K562 (cell line): ENCODE results near the gene INSR. TPM values are rescaled to one million over a fixed set of nuclear protein-coding genes. Genes with fewer than 3 reads are reported as not detected.

Experiments used
- ATAC-seq: fragments of 200-7000 bp; cut with Tn5 transposase; 3 replicates; pipeline ENCODE4 v1.9.1; 2020; ENCODE audit warnings: moderate library complexity
- BruUV-seq: library from RNA; stranded (reverse); fragments of 400-500 nt; replicated peaks from 2 replicates; lab custom pipeline; 2021; lab: Mats Ljungman, UMichigan
- CTCF ChIA-PET: fragments of 300-600 bp; formaldehyde crosslinking; extraction: SDS; loops from one replicate; lab custom pipeline; 2021; ENCODE audit warnings: low intra/inter-chr PET ratio; lab: Yijun Ruan, JAX
- POLR2A ChIA-PET: fragments of 300-600, 350-650 bp; sonication (Branson Sonifier 250); formaldehyde crosslinking; extraction: SDS; loops from one replicate; lab custom pipeline; 2021; ENCODE audit warnings: antibody characterized with exemption, inconsistent platforms; lab: Yijun Ruan, JAX
- DNase-seq, 4 experiments: peaks; one replicate each; pipeline versions ENCODE4 v3.0.0 to v3.0.0-alpha.2; 2011 to 2018; ENCODE audit warnings: low spot score in 3 of 4, mixed read lengths in 3 of 4; ENCODE audit errors: extremely low read depth in 1 of 4
- FAIRE-seq: peaks from 2 replicates; lab custom pipeline; 2011; peaks lifted over from hg19 to GRCh38; lab: Jason Lieb, UNC
- H2AFZ ChIP-seq: 2 replicates; pipeline ENCODE4 v1.6.0; 2011; ENCODE audit warnings: low read depth, low read length, control low read depth, inconsistent platforms
- H3K27ac ChIP-seq: fragments of 200-600 bp; 3 replicates; pipeline ENCODE4 v1.8.0; 2011; ENCODE audit warnings: low read depth, mild to moderate bottlenecking, control low read depth, inconsistent platforms, low read length, moderate library complexity, mixed read lengths; ENCODE audit errors: extremely low read depth
- H3K27me3 ChIP-seq, 2 experiments: fragments of 300-600 bp in 1 of 2; 2 replicates in 1 of 2; 3 replicates in 1 of 2; pipeline versions ENCODE4 v1.6.0 to v1.8.0; 2011; ENCODE audit warnings: inconsistent platforms in 2 of 2, low read length in 2 of 2, mild to moderate bottlenecking in 1 of 2, mixed read lengths in 1 of 2, moderate library complexity in 1 of 2; ENCODE audit not compliant: control insufficient read depth in 2 of 2, insufficient read depth in 2 of 2
- H3K36me3 ChIP-seq: fragments of 300-600 bp; 3 replicates; pipeline ENCODE4 v1.8.0; 2011; ENCODE audit warnings: mild to moderate bottlenecking, low read length, inconsistent platforms; ENCODE audit not compliant: control insufficient read depth, insufficient read depth
- H3K4me1 ChIP-seq, 2 experiments: fragments of 200-600 bp in 1 of 2; replicated peaks in 1 of 2; 2 replicates in 1 of 2; 3 replicates in 1 of 2; pipeline versions ENCODE4 v1.5.1 to v1.8.0; 2011; ENCODE audit warnings: inconsistent platforms in 2 of 2, low read length in 2 of 2, mild to moderate bottlenecking in 1 of 2, mixed read lengths in 1 of 2, moderate library complexity in 1 of 2; ENCODE audit not compliant: control insufficient read depth in 2 of 2, insufficient read depth in 2 of 2
- H3K4me2 ChIP-seq: 2 replicates; pipeline ENCODE4 v1.6.1; 2011; ENCODE audit warnings: low read length, control low read depth, inconsistent platforms, mixed read lengths; ENCODE audit not compliant: insufficient read depth
- H3K4me3 ChIP-seq: fragments of 200-600 bp; sonication (generic), shearing (Covaris generic); 2 replicates; pipeline ENCODE4 v1.5.1; 2016; ENCODE audit warnings: control low read depth, inconsistent platforms
- H3K79me2 ChIP-seq: fragments of 200-600 bp; 3 replicates; pipeline ENCODE4 v1.8.0; 2011; ENCODE audit warnings: low read length, inconsistent platforms; ENCODE audit not compliant: control insufficient read depth, insufficient read depth
- H3K9ac ChIP-seq, 2 experiments: 2 replicates each; pipeline versions ENCODE4 v1.6.0 to v1.6.1; 2011; ENCODE audit warnings: low read depth in 2 of 2, low read length in 2 of 2, control low read depth in 1 of 2, inconsistent platforms in 1 of 2, mild to moderate bottlenecking in 1 of 2, mixed read lengths in 1 of 2; ENCODE audit not compliant: insufficient read depth in 1 of 2
- H3K9me1 ChIP-seq: one replicate; pipeline ENCODE4 v1.6.0; 2011; ENCODE audit warnings: inconsistent platforms, mild to moderate bottlenecking, low read length, moderate library complexity; ENCODE audit not compliant: control insufficient read depth, insufficient read depth
- H3K9me3 ChIP-seq: replicated peaks from 2 replicates; pipeline ENCODE4 v1.5.1; 2011; ENCODE audit warnings: low read depth, low read length, inconsistent platforms; ENCODE audit not compliant: control insufficient read depth, insufficient read depth
- H4K20me1 ChIP-seq: replicated peaks from 2 replicates; pipeline ENCODE4 v1.6.1; 2011; ENCODE audit warnings: low read length, inconsistent platforms, mixed read lengths; ENCODE audit not compliant: control insufficient read depth, insufficient read depth
- ADNP ChIP-seq: fragments of 200-800 bp; sonication (Bioruptor generic); IDR thresholded peaks from 2 replicates; pipeline ENCODE4 v1.6.1; 2016; ENCODE audit warnings: missing genetic modification characterization, missing compliant biosample characterization
- ARNT ChIP-seq, 2 experiments: fragments of 450-650 bp; IDR thresholded peaks; 2 replicates each; pipeline ENCODE4 v1.6.1; 2016; ENCODE audit warnings: mild to moderate bottlenecking in 1 of 2
- BHLHE40 ChIP-seq: IDR thresholded peaks from 2 replicates; pipeline ENCODE4 v1.6.1; 2011; ENCODE audit warnings: low read length, improper control_type of control experiment
- ETS2 ChIP-seq: IDR thresholded peaks from 2 replicates; pipeline ENCODE4 v1.6.1; 2016; ENCODE audit warnings: borderline replicate concordance, missing genetic modification characterization, mild to moderate bottlenecking, moderate library complexity, missing compliant biosample characterization; ENCODE audit not compliant: poor library complexity, severe bottlenecking
- MBD2 ChIP-seq: sonication (generic); IDR thresholded peaks from 2 replicates; pipeline ENCODE4 v1.6.1; 2016; ENCODE audit warnings: low read depth, borderline replicate concordance
- MEF2A ChIP-seq: IDR thresholded peaks from 2 replicates; pipeline ENCODE4 v1.6.1; 2011; ENCODE audit warnings: low read depth, mild to moderate bottlenecking, low read length, moderate library complexity; ENCODE audit not compliant: control insufficient read depth
- NR4A1 ChIP-seq, 2 experiments: fragments of 250-450 bp in 1 of 2; fragments of 450-650 bp in 1 of 2; sonication (Bioruptor Pico) in 1 of 2; IDR thresholded peaks; 2 replicates each; pipeline versions ENCODE4 v1.4.0 to v1.6.1; 2016 to 2020; ENCODE audit warnings: mild to moderate bottlenecking in 2 of 2, missing compliant biosample characterization in 1 of 2, missing genetic modification characterization in 1 of 2, moderate library complexity in 1 of 2
- PTRF ChIP-seq: fragments of 450-650 bp; IDR thresholded peaks from 2 replicates; pipeline ENCODE4 v1.6.1; 2016; ENCODE audit warnings: mild to moderate bottlenecking, missing genetic modification characterization, missing compliant biosample characterization
- RFX1 ChIP-seq: fragments of 450-650 bp; IDR thresholded peaks from 2 replicates; pipeline ENCODE4 v1.6.1; 2016; ENCODE audit warnings: mild to moderate bottlenecking, moderate library complexity
- TGIF2 ChIP-seq: sonication (generic); formaldehyde crosslinking; IDR thresholded peaks from 2 replicates; pipeline ENCODE4 v1.8.1; 2022; ENCODE audit warnings: mild to moderate bottlenecking, missing genetic modification reagents, moderate library complexity
- TRIM28 ChIP-seq: fragments of 450-650 bp; IDR thresholded peaks from 2 replicates; pipeline ENCODE4 v1.6.1; 2017
- ZNF232 ChIP-seq: sonication (generic); formaldehyde crosslinking; IDR thresholded peaks from 2 replicates; pipeline ENCODE4 v1.8.0; 2022; ENCODE audit warnings: mild to moderate bottlenecking, missing genetic modification reagents
- WGBS: fragments of 100-300 bp; shearing (Covaris generic); methylation state at CpG from one replicate; pipeline ENCODE4 v1.1.6; 2016; ENCODE audit warnings: low coverage, mixed read lengths; ENCODE audit not compliant: insufficient coverage; ENCODE audit errors: missing lambda C conversion rate; 5-methylcytosine and 5-hydroxymethylcytosine counted together
- in situ Hi-C: fragments of 300-500 bp; cut with MboI; formaldehyde crosslinking; loops from 4 replicates; pipeline ENCODE4 v1.15.0; 2018; ENCODE audit warnings: inconsistent platforms, mixed read lengths
- intact Hi-C: fragments of 100-400 bp; cut with micrococcal nuclease; formaldehyde crosslinking; loops from 2 replicates; pipeline ENCODE4 v1.14.2; 2022
- polyA plus RNA-seq, 8 experiments: library from polyadenylated mRNA; depleted of rRNA in 4 of 8; stranded (reverse) in 5 of 8; unstranded in 3 of 8; fragments of >200 nt; fragmentation: Nextera tagmentation in 2 of 8; fragmentation: Illumina TruSeq in 1 of 8; extraction: Ambion mirVana in 2 of 8; extraction: Trizol in 1 of 8; gene quantifications; 2 replicates each; pipeline versions ENCODE4 v1.2.1 to v1.2.3, GENCODE V29; 2011 to 2014; ENCODE audit warnings: inconsistent platforms in 1 of 8, missing spikeins in 1 of 8
- total RNA-seq, 7 experiments: library from RNA; depleted of rRNA in 6 of 7; stranded (reverse); fragments of >200 nt in 6 of 7; fragmentation: Illumina TruSeq in 2 of 7; extraction: Trizol in 2 of 7; gene quantifications; 2 replicates each; pipeline versions ENCODE4 v1.2.1 to v1.2.3, GENCODE V29; 2011 to 2021; ENCODE audit warnings: low replicate concordance in 1 of 7
- TF ChIP-seq, protein P1 (sequence below): fragments of 450-650 bp; IDR thresholded peaks from 2 replicates; pipeline ENCODE4 v1.7.1; 2018; ENCODE audit warnings: mild to moderate bottlenecking, low read depth; ENCODE audit not compliant: partially characterized antibody

The INSR gene
- total and polyA plus RNA-seq, 9 of the 15 experiments (the other 6 are each of a cell fraction or from before 2014, with no cell fraction given), result 0.04 to 0.88 (median 0.41) TPM

DNA sequence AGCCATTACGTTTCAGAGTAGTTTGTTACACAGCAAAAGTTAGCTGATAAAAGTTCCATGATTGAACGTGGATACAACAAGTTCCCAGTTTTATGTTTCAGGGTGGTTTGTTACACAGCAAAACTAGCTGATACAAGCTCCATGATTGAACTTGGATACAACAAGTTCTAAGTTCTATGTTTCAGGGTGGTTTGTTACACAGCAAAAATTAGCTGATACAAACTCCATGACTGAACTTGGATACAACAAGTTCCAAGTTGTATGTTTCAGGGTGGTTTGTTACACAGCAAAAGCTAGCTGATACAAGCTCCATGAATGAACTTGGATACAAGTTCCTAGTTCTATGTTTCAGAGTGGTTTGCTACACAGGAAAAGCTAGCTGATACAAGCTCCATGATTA lies 47.6 kb downstream of the INSR start (continued):
- TF ChIP-seq NR4A1 (CRISPR knock-in tag; IDR thresholded peaks at IDR 0.05) (no peak), NR4A1 (tag; IDR thresholded peaks at IDR 0.05) (no peak), TRIM28 (peak; percentile 87; the same call in 1 of the 2 replicates), TGIF2 (CRISPR knock-in tag) (no peak), PTRF (tag) (no peak), ARNT (IDR thresholded peaks at IDR 0.05) (no peak)
- TF ChIP-seq, protein P1, sequence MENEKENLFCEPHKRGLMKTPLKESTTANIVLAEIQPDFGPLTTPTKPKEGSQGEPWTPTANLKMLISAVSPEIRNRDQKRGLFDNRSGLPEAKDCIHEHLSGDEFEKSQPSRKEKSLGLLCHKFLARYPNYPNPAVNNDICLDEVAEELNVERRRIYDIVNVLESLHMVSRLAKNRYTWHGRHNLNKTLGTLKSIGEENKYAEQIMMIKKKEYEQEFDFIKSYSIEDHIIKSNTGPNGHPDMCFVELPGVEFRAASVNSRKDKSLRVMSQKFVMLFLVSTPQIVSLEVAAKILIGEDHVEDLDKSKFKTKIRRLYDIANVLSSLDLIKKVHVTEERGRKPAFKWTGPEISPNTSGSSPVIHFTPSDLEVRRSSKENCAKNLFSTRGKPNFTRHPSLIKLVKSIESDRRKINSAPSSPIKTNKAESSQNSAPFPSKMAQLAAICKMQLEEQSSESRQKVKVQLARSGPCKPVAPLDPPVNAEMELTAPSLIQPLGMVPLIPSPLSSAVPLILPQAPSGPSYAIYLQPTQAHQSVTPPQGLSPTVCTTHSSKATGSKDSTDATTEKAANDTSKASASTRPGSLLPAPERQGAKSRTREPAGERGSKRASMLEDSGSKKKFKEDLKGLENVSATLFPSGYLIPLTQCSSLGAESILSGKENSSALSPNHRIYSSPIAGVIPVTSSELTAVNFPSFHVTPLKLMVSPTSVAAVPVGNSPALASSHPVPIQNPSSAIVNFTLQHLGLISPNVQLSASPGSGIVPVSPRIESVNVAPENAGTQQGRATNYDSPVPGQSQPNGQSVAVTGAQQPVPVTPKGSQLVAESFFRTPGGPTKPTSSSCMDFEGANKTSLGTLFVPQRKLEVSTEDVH, result no peak
- TF ChIP-seq, all 486 proteins: peak for 5

- no peak for DNase-seq
- no peak overlapping the region for H3K4me3 ChIP-seq
- TF ChIP-seq ETS2 (tag), result no peak
- TF ChIP-seq BHLHE40, result no peak
- TF ChIP-seq RFX1, result no peak
- no peak for TF ChIP-seq MBD2
- TF ChIP-seq MEF2A, result no peak
- TF ChIP-seq ADNP, result no peak
- TF ChIP-seq ZNF232, result no peak
These were observed 51.5 kb downstream of the INSR start for GRCh38 chr19:7242601-7243258.

More at GRCh38 chr19:7242601-7243258, 51.5 kb downstream of the INSR start:
- no peak overlapping the region for H3K4me2 ChIP-seq
- no peaks in the 10 kb centered on the region for H3K9me1 ChIP-seq
- ATAC-seq (no peak), FAIRE-seq (no peak)
- no peak overlapping the region for H3K27ac ChIP-seq
- CTCF ChIA-PET, result no interaction called here
- H3K27me3 ChIP-seq, result no peaks in the 10 kb centered on the region
- no TSS peak for BruUV-seq
- no peaks in the 10 kb centered on the region for H3K36me3 ChIP-seq
- no peak overlapping the region for H2AFZ ChIP-seq
- H3K9me3 ChIP-seq, result peaks cover 7% of the 10 kb centered on the region; the same call in 1 of the 2 replicates
- H3K9ac ChIP-seq, result no peak overlapping the region
- H4K20me1 ChIP-seq, result no peaks in the 10 kb centered on the region
- in situ Hi-C loops (no loop called here), intact Hi-C loops (no loop called here)
- WGBS, result under 1% methylated on average over 7 of the region's 9 CpGs
- H3K79me2 ChIP-seq, result no peaks in the 10 kb centered on the region
- POLR2A ChIA-PET, result no interaction called here
- no peaks in the 10 kb centered on the region for H3K4me1 ChIP-seq
